GM12878 (cell line): ENCODE data around the gene SLC45A1. TPM values are rescaled to one million over a fixed set of nuclear protein-coding genes. Genes with fewer than 3 reads are reported as not detected.

ENCODE experiments used
- ATAC-seq: fragments of 200-7000 bp; cut with Tn5 transposase; 3 replicates; pipeline ENCODE4 v1.9.1; 2020; ENCODE audit warnings: mild to moderate bottlenecking, moderate library complexity
- BruUV-seq: library from RNA; stranded (reverse); fragments of 400-500 nt; replicated peaks from 2 replicates; lab custom pipeline; 2021; lab: Mats Ljungman, UMichigan
- CTCF ChIA-PET: fragments of 300-600 bp; sonication (Branson Sonifier 250); formaldehyde crosslinking; extraction: SDS; loops from one replicate; lab custom pipeline; 2021; ENCODE audit warnings: inconsistent platforms; lab: Yijun Ruan, JAX
- POLR2A ChIA-PET: fragments of 350-600 bp; formaldehyde crosslinking; extraction: SDS; loops from one replicate; lab custom pipeline; 2021; ENCODE audit warnings: inconsistent platforms; lab: Charles Lee
- RAD21 ChIA-PET: fragments of 300-600 bp; sonication (Branson Sonifier 250); formaldehyde crosslinking; loops from one replicate; lab custom pipeline; 2023; ENCODE audit warnings: antibody characterized with exemption; ENCODE audit not compliant: unreplicated experiment; lab: Charles Lee
- SMC1A ChIA-PET: fragments of 300-600 bp; sonication (Branson Sonifier 250); formaldehyde crosslinking; loops from one replicate; lab custom pipeline; 2023; ENCODE audit not compliant: unreplicated experiment, uncharacterized antibody; lab: Charles Lee
- DNase-seq: peaks from one replicate; pipeline ENCODE4 v3.0.0-alpha.2; 2011; ENCODE audit warnings: low read depth, low spot score
- FAIRE-seq: peaks from 3 replicates; lab custom pipeline; 2011; peaks lifted over from hg19 to GRCh38; lab: Jason Lieb, UNC
- H2AFZ ChIP-seq: 2 replicates; pipeline ENCODE4 v1.6.0; 2011; ENCODE audit warnings: low read depth, low read length, control low read depth; ENCODE audit not compliant: control insufficient read depth
- H3K27ac ChIP-seq: 2 replicates; pipeline ENCODE4 v1.5.1; 2011; ENCODE audit warnings: control low read depth; ENCODE audit not compliant: control insufficient read depth, insufficient read depth
- H3K27me3 ChIP-seq, 2 experiments: replicated peaks in 1 of 2; 2 replicates each; pipeline versions ENCODE4 v1.6.0 to v1.6.1; 2011; ENCODE audit warnings: low read length in 1 of 2; ENCODE audit not compliant: control insufficient read depth in 2 of 2, insufficient read depth in 2 of 2
- H3K36me3 ChIP-seq, 2 experiments: 2 replicates each; pipeline ENCODE4 v1.5.1; 2011; ENCODE audit warnings: low read length in 1 of 2; ENCODE audit not compliant: control insufficient read depth in 2 of 2, insufficient read depth in 2 of 2
- H3K4me1 ChIP-seq: 2 replicates; pipeline ENCODE4 v1.6.1; 2011; ENCODE audit warnings: mild to moderate bottlenecking, low read length, moderate library complexity, mixed read lengths; ENCODE audit not compliant: control insufficient read depth, insufficient read depth
- H3K4me2 ChIP-seq: 2 replicates; pipeline ENCODE4 v1.6.0; 2011; ENCODE audit warnings: control low read depth; ENCODE audit not compliant: control insufficient read depth, insufficient read depth
- H3K4me3 ChIP-seq: fragments of 200-600 bp; sonication (generic); 2 replicates; pipeline ENCODE4 v1.5.1; 2016
- H3K79me2 ChIP-seq: 2 replicates; pipeline ENCODE4 v1.6.0; 2011; ENCODE audit warnings: low read length; ENCODE audit not compliant: control insufficient read depth, insufficient read depth
- H3K9ac ChIP-seq: 2 replicates; pipeline ENCODE4 v1.8.0; 2011; ENCODE audit warnings: low read length, control low read depth, mixed read lengths; ENCODE audit not compliant: control insufficient read depth, insufficient read depth
- H3K9me3 ChIP-seq: replicated peaks from 3 replicates; pipeline ENCODE4 v1.5.1; 2011; ENCODE audit warnings: mild to moderate bottlenecking, low read length; ENCODE audit not compliant: control insufficient read depth, insufficient read depth
- H4K20me1 ChIP-seq: 2 replicates; pipeline ENCODE4 v1.6.0; 2011; ENCODE audit not compliant: control insufficient read depth, insufficient read depth
- BCL3 ChIP-seq: IDR thresholded peaks from 2 replicates; pipeline ENCODE4 v1.6.1; 2011; ENCODE audit warnings: borderline replicate concordance, low read depth, mild to moderate bottlenecking, moderate library complexity, low read length; ENCODE audit not compliant: insufficient read depth, poor library complexity, severe bottlenecking
- BMI1 ChIP-seq: fragments of 450-650 bp; IDR thresholded peaks from 2 replicates; pipeline ENCODE4 v1.6.1; 2016; ENCODE audit warnings: mild to moderate bottlenecking, moderate library complexity, borderline replicate concordance
- CREB1 ChIP-seq: IDR thresholded peaks from 2 replicates; pipeline ENCODE4 v1.6.1; 2012; ENCODE audit warnings: low read depth, mild to moderate bottlenecking, inconsistent platforms
- GATAD2B ChIP-seq: fragments of 450-650 bp; conservative IDR thresholded peaks from 2 replicates; pipeline ENCODE4 v1.6.1; 2017; ENCODE audit warnings: low read depth, mild to moderate bottlenecking, moderate library complexity
- HDGF ChIP-seq: fragments of 450-650 bp; IDR thresholded peaks from 2 replicates; pipeline ENCODE4 v1.6.1; 2016; ENCODE audit warnings: antibody characterized with exemption
- IRF4 ChIP-seq: IDR thresholded peaks from 2 replicates; pipeline ENCODE4 v1.6.1; 2011; ENCODE audit warnings: low read depth, low read length
- KAT2A ChIP-seq: conservative IDR thresholded peaks from 2 replicates; pipeline ENCODE4 v1.6.1; 2011; ENCODE audit warnings: low read depth, low read length; ENCODE audit not compliant: control insufficient read depth
- NBN ChIP-seq: fragments of 450-650 bp; IDR thresholded peaks from 2 replicates; pipeline ENCODE4 v1.6.1; 2016
- NFXL1 ChIP-seq: fragments of 450-650 bp; IDR thresholded peaks from 2 replicates; pipeline ENCODE4 v1.6.1; 2017; ENCODE audit warnings: antibody characterized with exemption, mild to moderate bottlenecking, borderline replicate concordance
- NKRF ChIP-seq: fragments of 450-650 bp; conservative IDR thresholded peaks from 2 replicates; pipeline ENCODE4 v1.6.1; 2017; ENCODE audit warnings: mild to moderate bottlenecking, moderate library complexity
- NR2F1 ChIP-seq: fragments of 450-650 bp; conservative IDR thresholded peaks from 2 replicates; pipeline ENCODE4 v1.6.1; 2017; ENCODE audit warnings: mild to moderate bottlenecking
- POU2F2 ChIP-seq: IDR thresholded peaks from 3 replicates; pipeline ENCODE4 v1.6.1; 2011; ENCODE audit warnings: low read depth, mild to moderate bottlenecking, low read length, borderline replicate concordance
- RB1 ChIP-seq: fragments of 450-650 bp; formaldehyde crosslinking; IDR thresholded peaks from 2 replicates; pipeline ENCODE4 v1.6.1; 2017; ENCODE audit warnings: mild to moderate bottlenecking, borderline replicate concordance
- RFX5 ChIP-seq: IDR thresholded peaks from 2 replicates; pipeline ENCODE4 v1.6.1; 2011; ENCODE audit warnings: low read depth, low read length, improper control_type of control experiment
- SMAD1 ChIP-seq: fragments of 450-650 bp; IDR thresholded peaks from 2 replicates; pipeline ENCODE4 v1.6.1; 2018; ENCODE audit warnings: mild to moderate bottlenecking, low read depth; ENCODE audit not compliant: partially characterized antibody
- SP1 ChIP-seq: IDR thresholded peaks from one replicate; pipeline ENCODE4 v1.6.1; 2011; ENCODE audit warnings: low read depth, low read length
- SRF ChIP-seq, 2 experiments: IDR thresholded peaks; 2 replicates each; pipeline ENCODE4 v1.6.1; 2011; ENCODE audit warnings: low read depth in 2 of 2, low read length in 2 of 2, mild to moderate bottlenecking in 1 of 2, moderate library complexity in 1 of 2
- TBL1XR1 ChIP-seq: IDR thresholded peaks from 2 replicates; pipeline ENCODE4 v1.6.1; 2012; ENCODE audit warnings: low read depth, low read length, improper control_type of control experiment
- TCF12 ChIP-seq: IDR thresholded peaks from 2 replicates; pipeline ENCODE4 v1.6.1; 2011; ENCODE audit warnings: low read depth, mild to moderate bottlenecking, low read length
- WGBS: methylation state at CpG from one replicate; pipeline ENCODE4 v1.1.6; 2016; ENCODE audit warnings: low lambda C conversion rate; ENCODE audit not compliant: insufficient replicate concordance, insufficient coverage; ENCODE audit errors: missing lambda C conversion rate; 5-methylcytosine and 5-hydroxymethylcytosine counted together
- in situ Hi-C: fragments of 300-500 bp; cut with MboI; formaldehyde crosslinking; loops from 9 replicates; pipeline ENCODE4 v1.14.3; 2018; ENCODE audit warnings: mixed read lengths
- intact Hi-C: fragments of 100-400 bp; cut with micrococcal nuclease; formaldehyde crosslinking; loops from one replicate; pipeline ENCODE4 v1.14.2; 2022; ENCODE audit not compliant: unreplicated experiment
- polyA plus RNA-seq, 11 experiments: library from polyadenylated mRNA; depleted of rRNA in 4 of 11; unstranded in 6 of 11; stranded (reverse) in 5 of 11; fragments of >200 nt; fragmentation: Nextera tagmentation in 4 of 11; fragmentation: Illumina TruSeq in 1 of 11; extraction: Ambion mirVana in 4 of 11; extraction: Trizol in 1 of 11; gene quantifications; 1 replicate in 1 of 11; 2 replicates in 10 of 11; pipeline versions ENCODE4 v1.2.1 to v1.2.3, GENCODE V29; 2011 to 2016; ENCODE audit warnings: inconsistent platforms in 2 of 11, missing spikeins in 2 of 11, low read depth in 1 of 11
- total RNA-seq, 4 experiments: library from RNA; depleted of rRNA in 3 of 4; stranded (reverse); fragments of >200 nt in 3 of 4; fragmentation: Illumina TruSeq in 1 of 4; extraction: Trizol in 1 of 4; gene quantifications; 2 replicates each; pipeline versions ENCODE4 v1.2.1 to v1.2.3, GENCODE V29; 2013 to 2021

The SLC45A1 gene
- total and polyA plus RNA-seq, 10 of the 15 experiments (the other 5 are each of a cell fraction or from before 2014, with no cell fraction given) = 0.07 to 0.23 (median 0.13) TPM; not detected in 6

DNA sequence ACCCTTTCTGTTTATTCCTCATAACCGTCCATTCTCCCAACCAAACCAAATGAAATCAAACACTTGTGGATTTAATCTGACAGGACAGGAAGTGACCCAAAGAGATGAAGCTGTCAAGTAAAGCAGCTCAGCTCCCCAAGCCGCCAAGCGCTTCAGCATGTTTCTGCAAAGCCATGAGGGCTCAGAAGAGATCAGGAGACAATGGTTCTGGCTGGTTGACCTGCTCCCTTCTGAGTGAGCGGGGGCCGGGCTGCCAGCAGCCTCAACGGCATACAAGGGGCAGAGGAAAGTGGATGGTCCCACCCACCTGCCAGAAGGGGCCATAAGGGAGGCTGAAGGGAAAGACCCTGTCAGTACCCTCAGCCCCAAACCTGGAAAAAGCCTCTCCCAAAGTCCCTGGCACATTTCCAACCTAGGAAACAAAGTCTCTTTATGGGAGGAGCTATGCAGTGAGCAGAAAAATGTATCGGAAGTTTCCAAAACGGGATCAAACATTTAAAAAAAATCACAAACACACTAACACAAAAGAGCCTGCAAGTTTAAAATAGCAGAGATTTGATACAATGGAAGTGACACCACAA is 45.4 kb downstream of the SLC45A1 start:
- RAD21 ChIA-PET = no interaction called here
- Histone ChIP-seq H3K9ac (no peak overlapping the region), H3K36me3 (peaks cover 15 to 55% of the 10 kb centered on the region in 2 experiments), H3K9me3 (no peaks in the 10 kb centered on the region), H3K4me1 (no peaks in the 10 kb centered on the region), H3K4me2 (no peak overlapping the region), H3K27ac (no peak overlapping the region), H3K4me3 (no peak overlapping the region), H2AFZ (no peak overlapping the region), H4K20me1 (no peaks in the 10 kb centered on the region), H3K27me3 (no peaks in the 10 kb centered on the region), H3K79me2 (no peaks in the 10 kb centered on the region; the same call in 1 of the 2 replicates)
- in situ Hi-C loops (no loop called here), intact Hi-C loops (no loop called here)
- SMC1A ChIA-PET = no interaction called here
- 87% methylated on average over 8 of the region's 8 CpGs for whole genome bisulfite sequencing
- CTCF ChIA-PET = interaction anchor here (1.0 kb wide), 1 partner anchor 382 kb away, joined by 3 read pairs; no protein-coding TSS in a partner anchor
- ATAC-seq = no peak
- no TSS peak for BruUV-seq
- no peak for DNase-seq
- no peak for TF ChIP-seq POU2F2
- no peak for TF ChIP-seq KAT2A
- TF ChIP-seq SMAD1 = no peak
- no peak for TF ChIP-seq RB1
- TF ChIP-seq TBL1XR1 = no peak
- TF ChIP-seq NR2F1 = no peak
- TF ChIP-seq NFXL1 = no peak
- no peak for TF ChIP-seq NKRF
- TF ChIP-seq BMI1 = no peak
- TF ChIP-seq CREB1 = no peak
- TF ChIP-seq IRF4 = no peak
- TF ChIP-seq SP1 = no peak
- no peak for TF ChIP-seq HDGF
- TF ChIP-seq BCL3 = no peak
- TF ChIP-seq RFX5 = no peak
- TF ChIP-seq SRF (IDR thresholded peaks at IDR 0.05; ENCODE audit: low read depth in 2 of 2, low read length in 2 of 2) = no peak
- no peak for TF ChIP-seq TCF12
- TF ChIP-seq NBN = no peak
- TF ChIP-seq GATAD2B = no peak
- FAIRE-seq = no peak
- POLR2A ChIA-PET = no interaction called here
